HG03378 (cell line): ENCODE measurements around the gene GPR68.
"Not testable (repeated sequence)": the region's sequence is repeated elsewhere in the genome, so short reads cannot be mapped to it uniquely, and the experiment has no call there.

Source experiments
- ATAC-seq: cut with Tn5 transposase; IDR thresholded peaks from one replicate; pipeline ENCODE4 v1.9.1; 2021; ENCODE audit warnings: mild to moderate bottlenecking, moderate library complexity; ENCODE audit not compliant: unreplicated experiment

The GPR68 gene

DNA sequence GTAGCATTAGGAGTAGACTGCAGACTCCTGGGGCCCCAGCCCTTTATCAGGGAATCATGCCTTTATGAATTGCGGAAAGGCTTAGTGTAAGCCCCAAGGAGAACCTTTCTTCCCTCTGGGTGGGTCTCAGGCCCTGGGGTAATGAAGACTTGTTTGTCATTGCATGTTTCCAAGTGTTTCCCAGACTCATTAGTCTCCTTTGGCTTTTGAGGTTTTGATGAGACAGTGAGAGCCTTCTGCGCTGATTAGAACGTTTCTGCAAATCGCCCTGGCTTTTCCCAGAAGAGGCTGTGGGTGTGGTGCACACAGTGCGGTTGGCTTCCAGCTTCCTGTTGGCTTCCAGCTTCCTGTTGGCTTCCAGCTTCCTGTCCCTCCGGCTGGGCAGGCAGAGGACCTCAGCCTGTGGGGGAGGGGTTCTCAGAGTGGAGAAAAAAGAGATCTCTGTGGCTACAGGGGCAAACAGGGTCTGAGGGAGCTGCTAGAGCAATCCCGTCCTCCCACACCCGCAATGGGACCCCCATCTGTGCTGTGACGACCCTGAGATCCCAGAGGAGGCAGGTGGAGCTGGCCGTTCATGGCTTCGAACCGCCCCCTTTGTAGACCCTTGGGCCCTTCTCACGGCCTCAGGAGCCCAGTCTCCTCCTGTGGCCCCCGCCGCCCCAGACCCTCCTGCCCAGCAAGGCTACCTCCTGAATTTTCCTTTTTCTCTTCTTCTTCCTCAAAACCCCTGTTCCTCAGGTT is 42.1 kb downstream of the GPR68 start:
- ATAC-seq: no peak

DNA sequence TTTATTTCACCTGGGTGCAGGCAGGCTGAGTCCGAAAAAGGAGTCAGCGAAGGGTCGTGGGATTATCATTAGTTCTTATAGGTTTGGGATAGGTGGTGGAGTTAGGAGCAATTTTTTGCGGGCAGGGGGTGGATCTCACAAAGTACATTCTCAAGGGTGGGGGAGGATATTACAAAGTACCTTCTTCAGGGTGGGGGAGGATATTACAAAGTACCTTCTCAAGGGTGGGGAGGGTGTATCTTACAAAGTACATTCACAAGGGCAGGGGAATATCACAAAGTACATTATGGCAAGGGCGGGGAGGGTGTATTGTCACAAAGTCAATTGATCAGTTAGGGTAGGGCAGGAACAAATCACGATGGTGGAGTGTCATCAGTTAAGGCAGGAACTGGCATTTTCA is 43.7 kb downstream of the GPR68 start:
- not testable (repeated sequence) for ATAC-seq

DNA sequence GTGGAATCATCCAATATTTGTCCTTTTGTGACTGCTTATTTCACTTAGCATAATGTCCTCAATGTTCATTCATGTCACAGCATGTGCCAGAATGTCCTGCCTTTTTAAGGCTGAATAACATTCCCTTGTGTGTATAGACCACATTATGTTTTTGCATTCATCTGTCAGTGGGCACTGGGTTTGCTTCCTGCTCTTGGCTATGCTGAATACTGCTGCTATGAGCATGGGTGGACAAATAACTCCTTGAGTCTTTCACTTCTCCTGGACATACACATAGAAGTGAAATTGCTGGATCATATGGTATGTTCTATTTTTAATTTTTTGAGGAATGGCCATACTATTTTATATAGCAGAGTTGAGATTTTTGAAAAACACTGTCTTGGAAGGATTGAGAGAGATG is 46.9 kb downstream of the GPR68 start:
- no peak for ATAC-seq

DNA sequence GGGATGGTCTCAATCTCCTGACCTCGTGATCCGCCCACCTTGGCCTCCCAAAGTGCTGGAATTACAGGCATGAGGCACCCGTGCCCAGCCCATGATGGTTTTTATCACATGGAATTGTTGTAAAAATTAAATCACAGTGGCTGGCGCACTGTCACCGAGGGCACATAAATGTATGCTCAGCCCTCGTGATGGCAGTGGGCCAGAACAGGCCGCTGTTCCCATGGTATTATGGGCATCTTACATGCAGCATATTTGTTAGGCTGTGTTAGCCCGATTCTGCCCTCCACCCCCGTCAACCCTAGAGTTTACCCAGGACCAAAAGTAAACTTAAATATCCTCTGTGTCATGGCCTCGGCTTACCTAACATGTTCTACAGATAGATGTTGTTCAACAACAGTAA is 48.6 kb downstream of the GPR68 start:
- no peak for ATAC-seq

DNA sequence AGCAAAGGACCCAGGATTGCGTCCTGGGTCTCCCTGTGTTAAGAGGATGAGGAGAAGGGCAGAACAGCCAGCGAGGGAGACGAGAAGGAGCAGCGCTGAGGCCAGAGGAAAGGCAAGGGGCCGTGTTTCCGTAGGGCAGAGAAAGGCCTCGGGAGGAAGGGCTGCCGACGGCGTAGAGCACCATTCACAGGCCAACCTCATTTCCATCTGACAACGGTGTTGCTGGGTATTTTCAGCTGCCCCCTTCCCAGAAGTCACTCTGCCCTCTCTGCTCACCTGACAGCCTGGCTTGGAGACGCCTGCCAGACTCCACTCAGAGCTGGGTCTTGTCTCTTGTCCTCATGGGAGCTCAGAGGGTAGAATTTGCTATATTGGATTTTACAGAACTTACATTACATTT is 51.4 kb downstream of the GPR68 start:
- no peak for ATAC-seq

DNA sequence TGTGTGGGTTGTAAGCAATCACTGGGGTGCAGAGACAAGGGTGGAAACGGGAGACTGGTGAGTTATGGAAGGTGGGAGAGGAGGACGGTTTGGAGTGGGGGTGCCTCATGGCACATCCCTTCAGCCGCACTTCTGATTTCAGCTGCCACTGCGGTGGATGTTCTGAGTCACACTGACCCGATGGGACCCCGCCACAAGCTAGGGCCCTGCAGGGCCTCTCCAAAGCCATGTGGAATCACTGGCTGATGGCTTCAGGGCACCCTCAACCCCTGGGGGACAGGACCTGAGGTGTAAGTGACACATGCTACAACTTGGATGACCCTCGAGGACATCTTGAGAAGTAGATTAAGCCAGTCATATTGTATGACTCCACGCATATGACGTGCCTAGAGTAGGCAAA is 53.7 kb downstream of the GPR68 start:
- ATAC-seq: no peak

DNA sequence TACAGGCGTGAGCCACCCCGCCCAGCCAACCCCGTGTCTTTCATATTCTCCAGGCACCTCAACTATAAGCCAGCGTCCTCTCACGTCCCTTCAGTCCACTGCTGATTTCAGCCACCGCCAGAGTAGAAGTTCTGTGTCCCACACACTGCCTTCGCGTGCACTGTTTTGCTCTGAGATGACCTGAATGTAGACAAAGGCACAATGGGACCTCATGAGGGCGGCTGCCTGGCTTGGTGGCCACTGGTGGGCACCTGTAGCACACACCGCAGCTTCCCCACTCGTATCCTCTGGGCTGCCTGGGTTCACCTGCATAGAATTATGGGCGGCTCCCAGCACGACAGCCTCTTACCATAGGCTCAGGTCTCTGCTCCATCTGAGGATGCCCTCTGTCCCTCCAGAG is 57.2 kb downstream of the GPR68 start:
- ATAC-seq: no peak

DNA sequence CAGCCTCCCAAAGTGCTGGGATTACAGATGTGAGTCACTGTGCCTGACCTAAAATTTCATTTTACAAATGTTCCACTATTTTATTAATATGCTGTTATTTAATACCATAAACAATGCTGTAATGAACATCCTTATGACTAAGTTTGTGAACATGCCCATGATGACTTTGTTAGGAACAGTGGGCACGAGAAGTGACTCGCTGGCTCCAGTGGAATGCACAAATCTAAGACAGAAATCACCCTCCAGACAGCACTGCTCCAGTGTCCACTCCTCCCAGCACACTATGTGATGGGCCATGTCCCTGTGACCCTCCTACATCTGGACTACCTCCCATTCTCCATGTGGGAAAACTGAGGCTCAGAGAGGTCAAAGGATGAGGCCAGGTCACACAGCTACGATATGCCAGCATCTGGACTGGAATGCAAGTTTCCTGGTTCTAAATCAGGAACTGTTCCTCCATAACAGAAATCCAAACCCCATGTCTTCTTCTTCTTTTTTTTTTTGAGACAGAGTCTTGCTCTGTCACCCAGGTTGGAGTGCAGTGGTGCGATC is 57.9 kb downstream of the GPR68 start:
- ATAC-seq: no peak

DNA sequence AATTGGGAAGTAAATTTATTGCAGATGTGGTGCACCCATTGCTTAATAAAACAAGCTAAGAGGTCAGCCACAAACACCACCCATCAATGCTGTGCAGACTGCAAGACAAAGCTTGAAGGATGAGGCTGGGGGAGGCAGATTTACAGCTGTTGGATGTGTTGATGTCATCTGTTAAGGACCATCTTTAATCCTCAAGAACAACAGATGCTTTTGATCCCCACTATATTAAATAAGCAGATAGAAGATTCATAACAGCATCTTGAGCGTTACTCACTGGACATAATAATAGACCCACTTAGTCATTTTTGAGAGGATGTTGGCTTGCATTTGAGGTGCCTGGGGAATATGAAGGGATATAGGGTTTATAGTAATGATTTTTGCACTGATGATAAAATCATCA is 58.8 kb downstream of the GPR68 start:
- no peak for ATAC-seq

DNA sequence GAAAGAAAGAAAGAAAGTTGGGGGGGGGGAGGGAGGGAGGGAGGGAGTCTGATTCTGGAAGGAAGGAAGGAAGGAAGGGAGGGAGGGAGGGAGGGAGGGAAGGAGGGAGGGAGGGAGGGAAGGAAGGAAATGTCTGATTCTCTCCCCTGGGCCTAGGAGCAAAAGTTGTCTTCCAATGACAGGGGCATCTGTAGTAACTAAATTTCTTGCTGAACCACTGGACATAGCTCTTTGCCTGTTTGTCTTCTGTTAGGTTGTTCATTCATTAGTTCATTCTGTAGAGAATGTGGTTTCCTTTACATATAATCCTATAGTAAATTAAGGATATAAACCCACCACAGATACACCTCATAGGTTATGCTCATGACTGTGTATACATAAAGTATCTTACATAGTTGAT is 59.9 kb downstream of the GPR68 start:
- ATAC-seq: no peak

DNA sequence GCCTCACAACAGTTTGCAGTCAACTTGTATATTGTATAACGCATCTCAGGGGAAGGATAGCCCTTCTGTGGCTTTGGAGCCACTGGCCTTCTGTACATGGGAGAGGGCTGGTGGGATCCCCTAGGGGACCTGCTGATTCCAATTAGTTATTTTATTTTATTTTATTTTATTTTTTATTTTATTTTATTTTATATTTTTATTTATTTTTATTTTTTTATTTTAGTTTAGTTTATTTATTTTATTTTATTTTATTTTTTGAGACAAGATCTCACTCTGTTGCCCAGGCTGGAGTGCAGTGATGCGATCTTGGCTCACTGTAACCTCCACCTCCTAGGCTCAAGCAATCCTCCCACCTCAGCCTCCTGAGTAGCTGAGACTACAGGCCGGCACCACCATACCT is 61.8 kb downstream of the GPR68 start:
- ATAC-seq: not testable (repeated sequence)
